ENCODE data around the gene LAMA5. TPM values are rescaled to one million over a fixed set of nuclear protein-coding genes. Genes with fewer than 3 reads are reported as not detected.

The LAMA5 gene
- total and polyA plus RNA-seq, 2 experiments from 2014 or later = 201 to 298 TPM

DNA sequence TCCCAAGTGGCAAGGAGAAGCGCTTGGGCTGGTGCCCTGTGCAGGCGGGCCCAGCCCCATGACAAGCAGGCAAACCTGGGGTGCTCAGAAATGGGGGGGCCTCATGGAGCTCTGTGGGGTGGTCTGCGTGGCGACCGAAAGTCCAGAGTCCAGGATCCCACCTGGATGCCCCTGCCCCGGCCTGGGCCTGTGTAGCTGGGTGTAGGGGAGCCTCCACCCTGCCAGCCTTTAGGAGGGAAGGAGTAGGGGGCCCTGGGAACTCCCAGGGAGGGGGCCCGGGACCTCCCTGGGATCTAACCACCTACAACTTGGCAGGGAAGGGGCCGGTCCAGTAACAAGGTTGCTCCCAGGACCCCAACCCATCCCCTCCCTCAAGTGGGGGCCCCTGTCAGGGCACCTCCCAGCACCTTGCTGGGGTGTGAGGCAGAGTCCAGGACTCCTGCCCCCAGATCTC is 4.5 kb upstream of the LAMA5 start (continued):
- TF ChIP-seq, protein P1, sequence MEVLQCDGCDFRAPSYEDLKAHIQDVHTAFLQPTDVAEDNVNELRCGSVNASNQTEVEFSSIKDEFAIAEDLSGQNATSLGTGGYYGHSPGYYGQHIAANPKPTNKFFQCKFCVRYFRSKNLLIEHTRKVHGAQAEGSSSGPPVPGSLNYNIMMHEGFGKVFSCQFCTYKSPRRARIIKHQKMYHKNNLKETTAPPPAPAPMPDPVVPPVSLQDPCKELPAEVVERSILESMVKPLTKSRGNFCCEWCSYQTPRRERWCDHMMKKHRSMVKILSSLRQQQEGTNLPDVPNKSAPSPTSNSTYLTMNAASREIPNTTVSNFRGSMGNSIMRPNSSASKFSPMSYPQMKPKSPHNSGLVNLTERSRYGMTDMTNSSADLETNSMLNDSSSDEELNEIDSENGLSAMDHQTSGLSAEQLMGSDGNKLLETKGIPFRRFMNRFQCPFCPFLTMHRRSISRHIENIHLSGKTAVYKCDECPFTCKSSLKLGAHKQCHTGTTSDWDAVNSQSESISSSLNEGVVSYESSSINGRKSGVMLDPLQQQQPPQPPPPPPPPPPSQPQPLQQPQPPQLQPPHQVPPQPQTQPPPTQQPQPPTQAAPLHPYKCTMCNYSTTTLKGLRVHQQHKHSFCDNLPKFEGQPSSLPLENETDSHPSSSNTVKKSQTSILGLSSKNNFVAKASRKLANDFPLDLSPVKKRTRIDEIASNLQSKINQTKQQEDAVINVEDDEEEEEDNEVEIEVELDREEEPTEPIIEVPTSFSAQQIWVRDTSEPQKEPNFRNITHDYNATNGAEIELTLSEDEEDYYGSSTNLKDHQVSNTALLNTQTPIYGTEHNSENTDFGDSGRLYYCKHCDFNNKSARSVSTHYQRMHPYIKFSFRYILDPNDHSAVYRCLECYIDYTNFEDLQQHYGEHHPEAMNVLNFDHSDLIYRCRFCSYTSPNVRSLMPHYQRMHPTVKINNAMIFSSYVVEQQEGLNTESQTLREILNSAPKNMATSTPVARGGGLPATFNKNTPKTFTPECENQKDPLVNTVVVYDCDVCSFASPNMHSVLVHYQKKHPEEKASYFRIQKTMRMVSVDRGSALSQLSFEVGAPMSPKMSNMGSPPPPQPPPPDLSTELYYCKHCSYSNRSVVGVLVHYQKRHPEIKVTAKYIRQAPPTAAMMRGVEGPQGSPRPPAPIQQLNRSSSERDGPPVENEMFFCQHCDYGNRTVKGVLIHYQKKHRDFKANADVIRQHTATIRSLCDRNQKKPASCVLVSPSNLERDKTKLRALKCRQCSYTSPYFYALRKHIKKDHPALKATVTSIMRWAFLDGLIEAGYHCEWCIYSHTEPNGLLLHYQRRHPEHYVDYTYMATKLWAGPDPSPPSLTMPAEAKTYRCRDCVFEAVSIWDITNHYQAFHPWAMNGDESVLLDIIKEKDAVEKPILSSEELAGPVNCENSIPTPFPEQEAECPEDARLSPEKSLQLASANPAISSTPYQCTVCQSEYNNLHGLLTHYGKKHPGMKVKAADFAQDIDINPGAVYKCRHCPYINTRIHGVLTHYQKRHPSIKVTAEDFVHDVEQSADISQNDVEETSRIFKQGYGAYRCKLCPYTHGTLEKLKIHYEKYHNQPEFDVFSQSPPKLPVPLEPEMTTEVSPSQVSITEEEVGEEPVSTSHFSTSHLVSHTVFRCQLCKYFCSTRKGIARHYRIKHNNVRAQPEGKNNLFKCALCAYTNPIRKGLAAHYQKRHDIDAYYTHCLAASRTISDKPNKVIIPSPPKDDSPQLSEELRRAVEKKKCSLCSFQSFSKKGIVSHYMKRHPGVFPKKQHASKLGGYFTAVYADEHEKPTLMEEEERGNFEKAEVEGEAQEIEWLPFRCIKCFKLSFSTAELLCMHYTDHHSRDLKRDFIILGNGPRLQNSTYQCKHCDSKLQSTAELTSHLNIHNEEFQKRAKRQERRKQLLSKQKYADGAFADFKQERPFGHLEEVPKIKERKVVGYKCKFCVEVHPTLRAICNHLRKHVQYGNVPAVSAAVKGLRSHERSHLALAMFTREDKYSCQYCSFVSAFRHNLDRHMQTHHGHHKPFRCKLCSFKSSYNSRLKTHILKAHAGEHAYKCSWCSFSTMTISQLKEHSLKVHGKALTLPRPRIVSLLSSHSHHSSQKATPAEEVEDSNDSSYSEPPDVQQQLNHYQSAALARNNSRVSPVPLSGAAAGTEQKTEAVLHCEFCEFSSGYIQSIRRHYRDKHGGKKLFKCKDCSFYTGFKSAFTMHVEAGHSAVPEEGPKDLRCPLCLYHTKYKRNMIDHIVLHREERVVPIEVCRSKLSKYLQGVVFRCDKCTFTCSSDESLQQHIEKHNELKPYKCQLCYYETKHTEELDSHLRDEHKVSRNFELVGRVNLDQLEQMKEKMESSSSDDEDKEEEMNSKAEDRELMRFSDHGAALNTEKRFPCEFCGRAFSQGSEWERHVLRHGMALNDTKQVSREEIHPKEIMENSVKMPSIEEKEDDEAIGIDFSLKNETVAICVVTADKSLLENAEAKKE (CRISPR knock-in tag; IDR thresholded peaks at IDR 0.05) = no peak
- TF ChIP-seq ZNF114 (CRISPR knock-in tag; IDR thresholded peaks at IDR 0.05) (no peak), EZH2 (IDR thresholded peaks at IDR 0.05; ENCODE audit: low read depth, unreplicated experiment) (no peak), NANOG (IDR thresholded peaks at IDR 0.05; ENCODE audit: borderline replicate concordance) (no peak), CREB1 (CRISPR knock-in tag; IDR thresholded peaks at IDR 0.05; ENCODE audit: low read depth) (no peak)
- TF ChIP-seq, protein P2, sequence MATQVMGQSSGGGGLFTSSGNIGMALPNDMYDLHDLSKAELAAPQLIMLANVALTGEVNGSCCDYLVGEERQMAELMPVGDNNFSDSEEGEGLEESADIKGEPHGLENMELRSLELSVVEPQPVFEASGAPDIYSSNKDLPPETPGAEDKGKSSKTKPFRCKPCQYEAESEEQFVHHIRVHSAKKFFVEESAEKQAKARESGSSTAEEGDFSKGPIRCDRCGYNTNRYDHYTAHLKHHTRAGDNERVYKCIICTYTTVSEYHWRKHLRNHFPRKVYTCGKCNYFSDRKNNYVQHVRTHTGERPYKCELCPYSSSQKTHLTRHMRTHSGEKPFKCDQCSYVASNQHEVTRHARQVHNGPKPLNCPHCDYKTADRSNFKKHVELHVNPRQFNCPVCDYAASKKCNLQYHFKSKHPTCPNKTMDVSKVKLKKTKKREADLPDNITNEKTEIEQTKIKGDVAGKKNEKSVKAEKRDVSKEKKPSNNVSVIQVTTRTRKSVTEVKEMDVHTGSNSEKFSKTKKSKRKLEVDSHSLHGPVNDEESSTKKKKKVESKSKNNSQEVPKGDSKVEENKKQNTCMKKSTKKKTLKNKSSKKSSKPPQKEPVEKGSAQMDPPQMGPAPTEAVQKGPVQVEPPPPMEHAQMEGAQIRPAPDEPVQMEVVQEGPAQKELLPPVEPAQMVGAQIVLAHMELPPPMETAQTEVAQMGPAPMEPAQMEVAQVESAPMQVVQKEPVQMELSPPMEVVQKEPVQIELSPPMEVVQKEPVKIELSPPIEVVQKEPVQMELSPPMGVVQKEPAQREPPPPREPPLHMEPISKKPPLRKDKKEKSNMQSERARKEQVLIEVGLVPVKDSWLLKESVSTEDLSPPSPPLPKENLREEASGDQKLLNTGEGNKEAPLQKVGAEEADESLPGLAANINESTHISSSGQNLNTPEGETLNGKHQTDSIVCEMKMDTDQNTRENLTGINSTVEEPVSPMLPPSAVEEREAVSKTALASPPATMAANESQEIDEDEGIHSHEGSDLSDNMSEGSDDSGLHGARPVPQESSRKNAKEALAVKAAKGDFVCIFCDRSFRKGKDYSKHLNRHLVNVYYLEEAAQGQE (IDR thresholded peaks at IDR 0.05; ENCODE audit: unreplicated experiment) = no peak
- TF ChIP-seq, protein P3, sequence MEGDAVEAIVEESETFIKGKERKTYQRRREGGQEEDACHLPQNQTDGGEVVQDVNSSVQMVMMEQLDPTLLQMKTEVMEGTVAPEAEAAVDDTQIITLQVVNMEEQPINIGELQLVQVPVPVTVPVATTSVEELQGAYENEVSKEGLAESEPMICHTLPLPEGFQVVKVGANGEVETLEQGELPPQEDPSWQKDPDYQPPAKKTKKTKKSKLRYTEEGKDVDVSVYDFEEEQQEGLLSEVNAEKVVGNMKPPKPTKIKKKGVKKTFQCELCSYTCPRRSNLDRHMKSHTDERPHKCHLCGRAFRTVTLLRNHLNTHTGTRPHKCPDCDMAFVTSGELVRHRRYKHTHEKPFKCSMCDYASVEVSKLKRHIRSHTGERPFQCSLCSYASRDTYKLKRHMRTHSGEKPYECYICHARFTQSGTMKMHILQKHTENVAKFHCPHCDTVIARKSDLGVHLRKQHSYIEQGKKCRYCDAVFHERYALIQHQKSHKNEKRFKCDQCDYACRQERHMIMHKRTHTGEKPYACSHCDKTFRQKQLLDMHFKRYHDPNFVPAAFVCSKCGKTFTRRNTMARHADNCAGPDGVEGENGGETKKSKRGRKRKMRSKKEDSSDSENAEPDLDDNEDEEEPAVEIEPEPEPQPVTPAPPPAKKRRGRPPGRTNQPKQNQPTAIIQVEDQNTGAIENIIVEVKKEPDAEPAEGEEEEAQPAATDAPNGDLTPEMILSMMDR (conservative IDR thresholded peaks at IDR 0.05; ENCODE audit: low read depth in 2 of 2) = no peak

Data from GM23338 (cell line).